ENCODE measurements around the gene HSPG2. TPM values are rescaled to one million over a fixed set of nuclear protein-coding genes. Genes with fewer than 3 reads are reported as not detected.

HSPG2 gene
- total and polyA plus RNA-seq, 9 of the 15 experiments (the other 6 are each of a cell fraction or from before 2014, with no cell fraction given) = 0.14 to 160 (median 15.7) TPM

- TF ChIP-seq, protein P1, sequence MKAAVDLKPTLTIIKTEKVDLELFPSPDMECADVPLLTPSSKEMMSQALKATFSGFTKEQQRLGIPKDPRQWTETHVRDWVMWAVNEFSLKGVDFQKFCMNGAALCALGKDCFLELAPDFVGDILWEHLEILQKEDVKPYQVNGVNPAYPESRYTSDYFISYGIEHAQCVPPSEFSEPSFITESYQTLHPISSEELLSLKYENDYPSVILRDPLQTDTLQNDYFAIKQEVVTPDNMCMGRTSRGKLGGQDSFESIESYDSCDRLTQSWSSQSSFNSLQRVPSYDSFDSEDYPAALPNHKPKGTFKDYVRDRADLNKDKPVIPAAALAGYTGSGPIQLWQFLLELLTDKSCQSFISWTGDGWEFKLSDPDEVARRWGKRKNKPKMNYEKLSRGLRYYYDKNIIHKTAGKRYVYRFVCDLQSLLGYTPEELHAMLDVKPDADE (conservative IDR thresholded peaks at IDR 0.05; ENCODE audit: control insufficient read depth, low read depth, low read length) = no peak
- TF ChIP-seq MTA3 (IDR thresholded peaks at IDR 0.05; ENCODE audit: borderline replicate concordance) = peak; percentile 27; the same call in 1 of the 2 replicates
- no peak; the same call in 1 of the 2 replicates for TF ChIP-seq ZNF584 (CRISPR knock-in tag; IDR thresholded peaks at IDR 0.05; ENCODE audit: low read depth)
- TF ChIP-seq BCOR (IDR thresholded peaks at IDR 0.05) = 0 out of 2 replicates have a peak, but pooled peaks have one; percentile 22
- no peak for TF ChIP-seq PHB (CRISPR knock-in tag; IDR thresholded peaks at IDR 0.05)
- TF ChIP-seq ZNF121 (CRISPR knock-in tag; conservative IDR thresholded peaks at IDR 0.05) = no peak
- no peak for TF ChIP-seq DACH1 (IDR thresholded peaks at IDR 0.05; ENCODE audit: partially characterized antibody)
- TF ChIP-seq GATA2 (CRISPR knock-in tag; IDR thresholded peaks at IDR 0.05) = peak; percentile 89
- no peak for TF ChIP-seq FOXJ2 (tag; IDR thresholded peaks at IDR 0.05)
- no peak for TF ChIP-seq SREBF2 (CRISPR knock-in tag; IDR thresholded peaks at IDR 0.05)
- peak; percentile 22; the same call in 1 of the 2 replicates for TF ChIP-seq JUN (IDR thresholded peaks at IDR 0.05; ENCODE audit: borderline replicate concordance, low read depth, low read length)
- TF ChIP-seq JUN (CRISPR knock-in tag; IDR thresholded peaks at IDR 0.05; ENCODE audit: borderline replicate concordance) = no peak
- no peak; the same call in 1 of the 2 replicates for TF ChIP-seq DMBX1 (CRISPR knock-in tag; IDR thresholded peaks at IDR 0.05; ENCODE audit: borderline replicate concordance)
- no peak for TF ChIP-seq YY1 (IDR thresholded peaks at IDR 0.05; ENCODE audit: borderline replicate concordance in 1 of 3, control insufficient read depth in 1 of 3, extremely low read depth in 1 of 3, insufficient read depth in 3 of 3, insufficient read length in 1 of 3, insufficient replicate concordance in 2 of 3, low read depth in 1 of 3, low read length in 2 of 3)
- no peak for TF ChIP-seq SAFB (IDR thresholded peaks at IDR 0.05; ENCODE audit: borderline replicate concordance, low read depth, low read length)
- peak; percentile 20; the same call in 1 of the 2 replicates for TF ChIP-seq CREB3 (tag; conservative IDR thresholded peaks at IDR 0.05; ENCODE audit: low read depth)
- peak; percentile 90; the same call in 1 of the 2 replicates for TF ChIP-seq HDAC2 (IDR thresholded peaks at IDR 0.05)
- 0 out of 2 replicates have a peak, but pooled peaks have one; percentile 72 for TF ChIP-seq NCOA1 (IDR thresholded peaks at IDR 0.05; ENCODE audit: low read depth)
- TF ChIP-seq ZNF766 (CRISPR knock-in tag; conservative IDR thresholded peaks at IDR 0.05) = peak; percentile 78
- TF ChIP-seq, protein P2, sequence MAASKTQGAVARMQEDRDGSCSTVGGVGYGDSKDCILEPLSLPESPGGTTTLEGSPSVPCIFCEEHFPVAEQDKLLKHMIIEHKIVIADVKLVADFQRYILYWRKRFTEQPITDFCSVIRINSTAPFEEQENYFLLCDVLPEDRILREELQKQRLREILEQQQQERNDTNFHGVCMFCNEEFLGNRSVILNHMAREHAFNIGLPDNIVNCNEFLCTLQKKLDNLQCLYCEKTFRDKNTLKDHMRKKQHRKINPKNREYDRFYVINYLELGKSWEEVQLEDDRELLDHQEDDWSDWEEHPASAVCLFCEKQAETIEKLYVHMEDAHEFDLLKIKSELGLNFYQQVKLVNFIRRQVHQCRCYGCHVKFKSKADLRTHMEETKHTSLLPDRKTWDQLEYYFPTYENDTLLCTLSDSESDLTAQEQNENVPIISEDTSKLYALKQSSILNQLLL (CRISPR knock-in tag; IDR thresholded peaks at IDR 0.05; ENCODE audit: borderline replicate concordance) = no peak
- TF ChIP-seq SREBF1 (IDR thresholded peaks at IDR 0.05; ENCODE audit: borderline replicate concordance, low read depth, low read length) = no peak
- TF ChIP-seq RFX1 (IDR thresholded peaks at IDR 0.05) = no peak; the same call in 1 of the 2 replicates
- TF ChIP-seq KDM1A (IDR thresholded peaks at IDR 0.05) = peak; percentile 74 to 76
- no peak for TF ChIP-seq RUNX1 (IDR thresholded peaks at IDR 0.05; ENCODE audit: low read depth)
- no peak for TF ChIP-seq NR2F6 (CRISPR knock-in tag; IDR thresholded peaks at IDR 0.05)
Measured at GRCh38 chr1:21906173-21907078, 30.7 kb downstream of the HSPG2 start (continued).
